Heart right ventricle (tissue), 16 donors: ENCODE data around the gene RLF. TPM values are rescaled to one million over a fixed set of nuclear protein-coding genes. Genes with fewer than 3 reads are reported as not detected.

Experiments used
- ATAC-seq, 8 donors: fragments of 200-7000 bp; cut with Tn5 transposase; one replicate each; pipeline ENCODE4 v1.9.1; 2020; ENCODE audit warnings: mild to moderate bottlenecking in 8 of 8, moderate library complexity in 8 of 8, moderate number of reproducible peaks in 1 of 8
- DNase-seq, 2 donors: peaks; one replicate each; pipeline ENCODE4 v3.0.0-alpha.2; 2020
- H3K27ac ChIP-seq, 10 donors: fragments of 200-600 bp; sonication (generic) in 2 of 10; one replicate each; pipeline versions ENCODE4 v1.5.0 to v1.8.0; 2020 to 2022; ENCODE audit warnings: mild to moderate bottlenecking in 3 of 10
- H3K27me3 ChIP-seq, 7 donors: fragments of 200-600 bp; one replicate each; pipeline ENCODE4 v1.8.0; 2021 to 2022; ENCODE audit warnings: mild to moderate bottlenecking in 2 of 7
- H3K36me3 ChIP-seq, 9 donors: fragments of 200-600 bp; sonication (generic) in 1 of 9; one replicate each; pipeline versions ENCODE4 v1.5.0 to v1.8.0; 2020 to 2022; ENCODE audit warnings: mild to moderate bottlenecking in 2 of 9
- H3K4me1 ChIP-seq, 9 donors: fragments of 200-600 bp; sonication (generic) in 1 of 9; one replicate each; pipeline versions ENCODE4 v1.5.0 to v1.8.0; 2020 to 2022; ENCODE audit warnings: mild to moderate bottlenecking in 4 of 9
- H3K4me3 ChIP-seq, 10 donors: fragments of 200-600 bp; sonication (generic) in 2 of 10; one replicate each; pipeline versions ENCODE4 v1.5.0 to v1.8.0; 2020 to 2022; ENCODE audit warnings: mild to moderate bottlenecking in 7 of 10, moderate library complexity in 2 of 10
- H3K9me3 ChIP-seq, 11 donors: fragments of 200-600 bp in 10 of 11; sonication (generic) in 2 of 11; one replicate each; pipeline versions ENCODE4 v1.5.0 to v1.8.0; 2013 to 2022; ENCODE audit warnings: mild to moderate bottlenecking in 2 of 11, control low read depth in 1 of 11, moderate library complexity in 1 of 11
- CTCF ChIP-seq, 9 donors: fragments of 200-600 bp; sonication (generic) in 2 of 9; IDR thresholded peaks; one replicate each; pipeline versions ENCODE4 v1.5.0 to v1.8.0; 2021 to 2022; ENCODE audit warnings: antibody characterized with exemption in 9 of 9, mild to moderate bottlenecking in 5 of 9, moderate library complexity in 1 of 9
- WGBS, 2 donors: extraction: QIAGEN DNeasy Blood & Tissue Kit; methylation state at CpG; one replicate each; pipeline ENCODE4 v1.1.7; 2013; ENCODE audit warnings: inconsistent platforms in 1 of 2; 5-methylcytosine and 5-hydroxymethylcytosine counted together
- intact Hi-C, 10 donors: fragments of 100-400 bp; cut with DNase I; formaldehyde crosslinking; loops; one replicate each; pipeline versions ENCODE4 v1.11.1 to v1.14.2; 2022
- polyA plus RNA-seq, 2 donors: library from polyadenylated mRNA; stranded (reverse); fragments of 200-250 nt; gene quantifications; one replicate each; pipeline ENCODE4 v1.2.3, GENCODE V29; 2013
- total RNA-seq, 10 donors: library from RNA; stranded (reverse); fragmentation: NEBNext Ultra II Directional in 3 of 10; extraction: Animal tissue kit (Norgen Biotek cat#: 25700) in 3 of 10; gene quantifications; one replicate each; pipeline versions ENCODE4 v1.2.1 to v1.2.4, GENCODE V29; 2021 to 2023
- donor health status: Arrhythmogenic right ventricular cardiomyopathy.
- donor health status: ischemic (EF 13 %, LVEDD 7.1; RV severe dilation, severe dysfunction).
- donor health status: healthy with polysubstance abuse.
- donor health status: DM: no; HTN: yes; CAD: no.
- donor health status: DM: no; HTN: no; CAD: no.
- donor health status: ischemic (EF 25% LVEDD 6.9; RV normal size, moderate dysfunction).
- donor health status: ischemic (EF 25% LVEDD 5.7; RV mildly dilated, moderate dysfunction).
- donor health status: healthy.
- donor health status: DM: yes; HTN: yes; CAD: no.
- donor health status: Ischemic cardiomyopathy.
- donor health status: ischemic (EF 35%, LVEDD 5.7; RV mildly dilated, moderate dysfunction).
- donor health status: nonischemic (EF 11% LVEDD 7.7; RV severe dilation, severe dysfunction).
- donor health status: DM: yes; HTN: yes; CAD: no.
- donor health status: PGD.
- donor health status: ischemic (EF 29% LVEDD 5.4; RV normal size, mild dysfunction).
- donor health status: nonischemic (EF 23%, LVEDD 6.1; RV moderate dilation, normal function).

The RLF gene
- total and polyA plus RNA-seq, 12 donors: 3.8 to 17.3 (median 12.4) TPM

- Histone ChIP-seq H3K4me3 (no peak overlapping the region), H3K27ac (no peak overlapping the region), H3K36me3 (peaks cover 0 to 98% (median 43%) of the 10 kb centered on the region in 9 donors), H3K9me3 (peaks cover 0 to 4% (median 0%) of the 10 kb centered on the region in 11 donors), H3K4me1 (no peaks in the 10 kb centered on the region), H3K27me3 (no peaks in the 10 kb centered on the region)
- DNase-seq: no peak
- no peak for ATAC-seq
- intact Hi-C loops: loop anchor here in 1 of 10 donors (10.0 kb wide), 1 partner anchor 68 kb away; the partner anchor contains the start of gene RLF
- no peak for TF ChIP-seq CTCF (IDR thresholded peaks at IDR 0.05)
- 89 to 95% methylated on average over 4 of the region's 4 CpGs for whole genome bisulfite sequencing, 2 donors
Measured at GRCh38 chr1:40232444-40232843, 71.3 kb downstream of the RLF start.

- ATAC-seq (no peak), DNase-seq (no peak)
- Histone ChIP-seq H3K4me3 (no peak overlapping the region), H3K27me3 (no peaks in the 10 kb centered on the region), H3K36me3 (peaks cover 0 to 59% (median 33%) of the 10 kb centered on the region in 9 donors), H3K9me3 (no peaks in the 10 kb centered on the region), H3K4me1 (peaks cover 0 to 13% (median 8%) of the 10 kb centered on the region in 9 donors), H3K27ac (no peak overlapping the region)
- no peak for TF ChIP-seq CTCF (IDR thresholded peaks at IDR 0.05)
- 90 to 93% methylated on average over 1 of the region's 1 CpG for WGBS, 2 donors
- intact Hi-C loops: loop anchor here in 1 of 10 donors (10.0 kb wide), 1 partner anchor 75 kb away; the partner anchor contains the start of gene RLF
Measured at GRCh38 chr1:40239626-40240025, 78.4 kb downstream of the RLF start.

GRCh38 chr1:40240390-40240789 is 79.2 kb downstream of the RLF start:
- Histone ChIP-seq H3K27ac (no peak overlapping the region), H3K9me3 (no peaks in the 10 kb centered on the region), H3K4me1 (peaks cover 0 to 13% (median 8%) of the 10 kb centered on the region in 9 donors), H3K27me3 (no peaks in the 10 kb centered on the region), H3K4me3 (no peak overlapping the region), H3K36me3 (peaks cover 0 to 51% (median 30%) of the 10 kb centered on the region in 9 donors)
- WGBS, 2 donors: 92 to 93% methylated on average over 2 of the region's 2 CpGs
- ATAC-seq: no peak
- intact Hi-C loops: no loop called here
- no peak for TF ChIP-seq CTCF (IDR thresholded peaks at IDR 0.05)
- no peak for DNase-seq

GRCh38 chr1:40241362-40241761 is 80.2 kb downstream of the RLF start:
- no peak for TF ChIP-seq CTCF (IDR thresholded peaks at IDR 0.05)
- peaks cover 0 to 41% (median 22%) of the 10 kb centered on the region in 9 donors for H3K36me3 ChIP-seq
- H3K4me3 ChIP-seq: no peak overlapping the region
- intact Hi-C loops: no loop called here
- 84 to 90% methylated on average over 1 of the region's 1 CpG for WGBS, 2 donors
- no peaks in the 10 kb centered on the region for H3K9me3 ChIP-seq
- peak overlapping the region in 1 of 10 donors; percentile 46 for H3K27ac ChIP-seq
- DNase-seq (no peak), ATAC-seq (no peak)
- H3K27me3 ChIP-seq: no peaks in the 10 kb centered on the region
- H3K4me1 ChIP-seq: peaks cover 0 to 13% (median 8%) of the 10 kb centered on the region in 9 donors
